PC-3 (cell line): ENCODE measurements around the gene VPS37B. TPM values are rescaled to one million over a fixed set of nuclear protein-coding genes. Genes with fewer than 3 reads are reported as not detected.

Source experiments
- ATAC-seq: fragments of 200-7000 bp; cut with Tn5 transposase; 2 replicates; pipeline ENCODE4 v1.9.1; 2020; ENCODE audit warnings: mild to moderate bottlenecking, moderate library complexity
- BruUV-seq: library from RNA; stranded (reverse); fragments of 400-500 nt; replicated peaks from 2 replicates; lab custom pipeline; 2021; lab: Mats Ljungman, UMichigan
- CTCF ChIA-PET: fragments of 300-600 bp; sonication (Branson Sonifier 250); formaldehyde crosslinking; loops from one replicate; lab custom pipeline; 2022; ENCODE audit warnings: antibody characterized with exemption; lab: Charles Lee
- POLR2A ChIA-PET: fragments of 300-600 bp; sonication (Branson Sonifier 250); formaldehyde crosslinking; loops from one replicate; lab custom pipeline; 2022; ENCODE audit warnings: antibody characterized with exemption; ENCODE audit not compliant: unreplicated experiment; lab: Charles Lee
- DNase-seq: peaks from one replicate; pipeline ENCODE4 v3.0.0-alpha.2; 2015
- H2AFZ ChIP-seq: fragments of 300-600 bp; sonication (generic); 2 replicates; pipeline ENCODE4 v1.6.0; 2016; ENCODE audit warnings: antibody characterized with exemption, low read length
- H3F3A ChIP-seq: fragments of 300-600 bp; sonication (generic); one replicate; pipeline ENCODE4 v1.6.0; 2017; ENCODE audit warnings: antibody characterized with exemption, low read length, control low read depth, mild to moderate bottlenecking; ENCODE audit not compliant: unreplicated experiment
- H3K27ac ChIP-seq: fragments of 300-600 bp; sonication (generic); 2 replicates; pipeline ENCODE4 v1.5.1; 2016; ENCODE audit warnings: mild to moderate bottlenecking, low read length
- H3K27me3 ChIP-seq: fragments of 300-600 bp; sonication (generic); 2 replicates; pipeline ENCODE4 v1.6.1; 2016; ENCODE audit warnings: low read length, mixed read lengths
- H3K36me3 ChIP-seq: fragments of 300-600 bp; sonication (generic); 2 replicates; pipeline ENCODE4 v1.6.1; 2016; ENCODE audit warnings: low read depth, mixed run types, low read length, mixed read lengths
- H3K4me1 ChIP-seq: fragments of 300-600 bp; sonication (generic); 2 replicates; pipeline ENCODE4 v1.5.1; 2016; ENCODE audit warnings: low read length; ENCODE audit not compliant: insufficient read depth
- H3K4me2 ChIP-seq: fragments of 300-600 bp; sonication (generic); 2 replicates; pipeline ENCODE4 v1.6.0; 2016; ENCODE audit warnings: low read length
- H3K4me3 ChIP-seq: fragments of 300-600 bp; sonication (generic); 2 replicates; pipeline ENCODE4 v1.5.1; 2016; ENCODE audit warnings: mild to moderate bottlenecking, low read length, mixed read lengths
- H3K79me2 ChIP-seq: fragments of 300-600 bp; sonication (generic); 2 replicates; pipeline ENCODE4 v1.6.1; 2017; ENCODE audit warnings: low read length, mixed read lengths
- H3K9ac ChIP-seq: fragments of 300-600 bp; sonication (generic); 2 replicates; pipeline ENCODE4 v1.6.0; 2016; ENCODE audit warnings: mild to moderate bottlenecking, low read length
- H3K9me2 ChIP-seq: fragments of 300-600 bp; sonication (generic); replicated peaks from 2 replicates; pipeline ENCODE4 v1.6.1; 2016; ENCODE audit warnings: mixed run types, low read length, mixed read lengths
- H3K9me3 ChIP-seq: fragments of 300-600 bp; sonication (generic); 2 replicates; pipeline ENCODE4 v1.6.1; 2016; ENCODE audit warnings: low read length, mixed read lengths
- H4K20me1 ChIP-seq: fragments of 300-600 bp; sonication (generic); 2 replicates; pipeline ENCODE4 v1.6.1; 2016; ENCODE audit warnings: low read length, mixed read lengths
- CTCF ChIP-seq: fragments of 300-600 bp; sonication (generic); conservative IDR thresholded peaks from 2 replicates; pipeline ENCODE4 v1.5.1; 2017; ENCODE audit warnings: antibody characterized with exemption, low read depth, mild to moderate bottlenecking, low read length
- EZH2 ChIP-seq: fragments of 300-600 bp; sonication (generic); IDR thresholded peaks from one replicate; pipeline ENCODE4 v1.6.1; 2017; ENCODE audit warnings: antibody characterized with exemption, mild to moderate bottlenecking, low read length; ENCODE audit not compliant: unreplicated experiment
- EZH2phosphoT487 ChIP-seq: fragments of 300-600 bp; sonication (generic); IDR thresholded peaks from 2 replicates; pipeline ENCODE4 v1.6.1; 2018; ENCODE audit warnings: mild to moderate bottlenecking, antibody characterized with exemption, low read length, borderline replicate concordance
- intact Hi-C: fragments of 100-400 bp; cut with micrococcal nuclease; formaldehyde crosslinking; loops from 2 replicates; pipeline ENCODE4 v1.9.0; 2023
- total RNA-seq: library from RNA; depleted of rRNA; stranded (reverse); fragments of >200 nt; gene quantifications from 2 replicates; pipeline ENCODE4 v1.2.3, GENCODE V29; 2014

The VPS37B gene
- total RNA-seq, 1 experiment from 2014 or later = 74.3 TPM

DNA sequence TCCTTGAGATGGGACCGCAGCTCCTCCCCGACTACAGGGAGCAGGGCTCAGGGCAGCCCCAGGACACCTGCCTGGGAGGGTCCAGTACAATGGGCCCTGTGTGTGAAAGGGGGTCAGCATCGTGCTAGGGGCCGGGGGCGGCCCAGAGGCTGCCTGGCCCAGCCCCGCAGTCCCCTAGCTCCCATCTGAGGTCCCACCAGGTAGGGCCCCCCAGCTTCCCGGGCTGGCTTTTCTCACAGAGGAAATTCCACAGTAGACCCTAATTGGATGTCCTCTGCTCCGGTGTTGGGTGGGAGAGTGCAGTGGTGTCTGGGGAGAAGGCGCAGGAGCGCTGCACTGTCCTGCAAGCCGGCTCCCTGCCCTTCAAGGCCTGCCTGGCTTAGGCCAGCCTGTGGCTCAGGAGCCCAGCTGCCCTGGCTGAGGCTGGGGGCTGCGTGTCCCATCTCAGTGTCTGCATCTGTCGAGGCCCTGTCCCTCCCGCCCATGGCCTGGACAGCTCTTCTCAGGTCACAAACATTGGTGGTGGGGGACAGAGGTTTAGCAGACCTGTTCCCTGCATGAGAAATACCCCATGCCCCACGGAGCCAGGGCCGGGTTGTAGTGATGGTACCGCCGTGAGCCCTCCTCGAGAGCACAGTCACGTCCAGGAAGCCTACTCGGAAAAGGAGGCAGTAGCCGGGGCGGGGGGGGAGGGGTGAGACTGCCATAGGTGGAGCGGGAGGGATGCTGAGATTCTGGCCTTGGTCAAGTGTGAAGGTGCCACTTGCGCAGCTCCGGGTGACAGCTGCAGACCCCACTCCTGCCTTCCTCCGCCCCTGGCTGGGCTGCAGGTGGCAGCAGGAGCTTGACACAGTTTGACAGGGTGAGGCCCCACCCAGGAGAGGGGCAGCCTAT, 49.1 kb downstream of the VPS37B start:
- DNase-seq (no peak), ATAC-seq (no peak)
- Histone ChIP-seq H2AFZ (no peak overlapping the region), H4K20me1 (no peaks in the 10 kb centered on the region), H3K4me2 (no peak overlapping the region), H3K9ac (no peak overlapping the region), H3K27ac (no peak overlapping the region), H3K9me3 (no peaks in the 10 kb centered on the region), H3K9me2 (no peaks in the 10 kb centered on the region), H3F3A (peaks cover 6% of the 10 kb centered on the region), H3K36me3 (no peaks in the 10 kb centered on the region), H3K79me2 (peaks cover 19% of the 10 kb centered on the region), H3K4me1 (peaks cover 10% of the 10 kb centered on the region), H3K4me3 (no peak overlapping the region), H3K27me3 (no peaks in the 10 kb centered on the region)
- ChIA-PET CTCF (no interaction called here), POLR2A (no interaction called here)
- TF ChIP-seq CTCF (no peak), EZH2 (no peak), EZH2phosphoT487 (no peak)
- BruUV-seq = no TSS peak
- intact Hi-C loops = no loop called here

DNA sequence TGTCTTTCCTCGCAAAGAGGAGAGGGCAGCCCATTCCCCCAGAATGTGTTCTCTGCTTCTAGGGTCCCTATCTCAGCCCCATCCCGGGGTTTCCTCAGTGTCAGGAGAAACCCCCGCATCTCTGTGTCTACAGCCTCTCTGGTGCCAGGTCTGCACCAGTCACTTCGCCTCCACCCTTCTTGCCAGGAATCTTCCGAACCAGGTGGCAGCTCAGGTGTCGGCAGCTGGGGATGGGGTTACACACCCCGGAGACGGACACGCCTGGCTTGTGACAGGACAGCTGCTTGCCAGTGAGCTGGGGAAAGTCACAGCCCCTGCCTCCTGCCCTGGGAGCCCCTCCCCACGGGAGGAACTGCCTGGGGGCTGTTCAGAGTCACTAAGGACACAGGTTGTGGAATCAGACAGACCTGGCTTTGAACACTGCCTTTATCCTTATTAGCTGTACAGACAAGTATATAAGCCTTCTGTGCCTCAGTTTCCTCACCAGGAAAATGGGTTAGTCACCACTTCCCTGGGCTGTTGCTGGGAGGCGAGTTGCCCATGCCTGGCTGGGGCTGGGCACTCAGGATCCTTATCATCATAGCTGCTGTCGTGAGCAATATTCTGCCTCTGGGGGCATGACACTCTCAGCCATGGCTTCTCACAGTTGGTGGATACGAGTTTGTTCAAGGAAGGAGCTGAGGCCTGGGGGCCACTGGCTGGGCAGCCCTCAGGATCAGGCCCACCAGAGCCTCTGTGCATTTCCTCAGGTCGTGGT, 49.9 kb downstream of the VPS37B start:
- Histone ChIP-seq H3K9me2 (no peaks in the 10 kb centered on the region), H3K4me1 (peaks cover 14% of the 10 kb centered on the region), H3F3A (peaks cover 7% of the 10 kb centered on the region), H3K36me3 (no peaks in the 10 kb centered on the region), H4K20me1 (no peaks in the 10 kb centered on the region), H3K4me2 (no peak overlapping the region), H3K27me3 (no peaks in the 10 kb centered on the region), H3K9me3 (no peaks in the 10 kb centered on the region), H2AFZ (no peak overlapping the region), H3K4me3 (no peak overlapping the region), H3K27ac (no peak overlapping the region), H3K79me2 (peaks cover 21% of the 10 kb centered on the region), H3K9ac (no peak overlapping the region)
- TF ChIP-seq EZH2phosphoT487 = no peak
- no peak for TF ChIP-seq CTCF
- TF ChIP-seq EZH2 = no peak
- intact Hi-C loops = no loop called here
- ChIA-PET CTCF (no interaction called here), POLR2A (no interaction called here)
- BruUV-seq = no TSS peak
- no peak for ATAC-seq
- no peak for DNase-seq
